GM23338 (cell line): ENCODE measurements around the gene ARHGAP1. TPM values are rescaled to one million over a fixed set of nuclear protein-coding genes. Genes with fewer than 3 reads are reported as not detected.

Experiments used
- ATAC-seq: fragments of 200-7000 bp; cut with Tn5 transposase; 3 replicates; pipeline ENCODE4 v1.9.1; 2020
- DNase-seq: peaks from one replicate; pipeline ENCODE4 v3.0.0-alpha.2; 2015; ENCODE audit warnings: low spot score
- H2AFZ ChIP-seq: fragments of 200-600 bp; sonication (generic); 2 replicates; pipeline ENCODE4 v1.8.0; 2016; ENCODE audit warnings: antibody characterized with exemption, mild to moderate bottlenecking, moderate library complexity
- H3F3A ChIP-seq: fragments of 200-600 bp; sonication (generic); replicated peaks from 2 replicates; pipeline ENCODE4 v1.8.0; 2017; ENCODE audit warnings: antibody characterized with exemption, mixed run types, low read depth
- H3K27ac ChIP-seq: fragments of 200-600 bp; sonication (generic); 2 replicates; pipeline ENCODE4 v1.6.1; 2016; ENCODE audit warnings: low read depth
- H3K27me3 ChIP-seq: fragments of 200-600 bp; sonication (generic); 2 replicates; pipeline ENCODE4 v1.8.0; 2016; ENCODE audit warnings: mild to moderate bottlenecking, mixed run types, moderate library complexity; ENCODE audit not compliant: insufficient read depth
- H3K36me3 ChIP-seq: fragments of 200-600 bp; sonication (generic); 2 replicates; pipeline ENCODE4 v1.8.0; 2016; ENCODE audit warnings: mild to moderate bottlenecking; ENCODE audit not compliant: insufficient read depth
- H3K4me1 ChIP-seq: fragments of 200-600 bp; sonication (generic); 2 replicates; pipeline ENCODE4 v1.8.0; 2016; ENCODE audit warnings: mild to moderate bottlenecking, moderate library complexity; ENCODE audit not compliant: insufficient read depth
- H3K4me2 ChIP-seq: fragments of 200-600 bp; sonication (generic); 2 replicates; pipeline ENCODE4 v1.7.1; 2017; ENCODE audit warnings: mixed run types
- H3K4me3 ChIP-seq: fragments of 200-600 bp; sonication (generic); 2 replicates; pipeline ENCODE4 v1.6.1; 2016; ENCODE audit warnings: mixed run types
- H3K79me2 ChIP-seq: fragments of 200-600 bp; sonication (generic); replicated peaks from 2 replicates; pipeline ENCODE4 v1.8.0; 2017; ENCODE audit warnings: mild to moderate bottlenecking; ENCODE audit not compliant: insufficient read depth
- H3K9me2 ChIP-seq: fragments of 200-600 bp; sonication (generic); 2 replicates; pipeline ENCODE4 v1.8.0; 2017; ENCODE audit not compliant: insufficient read depth
- H4K20me1 ChIP-seq: fragments of 200-600 bp; sonication (generic); replicated peaks from 2 replicates; pipeline ENCODE4 v1.8.0; 2017; ENCODE audit warnings: mild to moderate bottlenecking; ENCODE audit not compliant: insufficient read depth
- H3K27ac Mint-ChIP-seq: 2 replicates; pipeline ENCODE4 v1.8.0; 2020; ENCODE audit warnings: inconsistent platforms, mild to moderate bottlenecking, moderate library complexity, mixed read lengths
- H3K27me3 Mint-ChIP-seq: 3 replicates; pipeline ENCODE4 v1.8.0; 2022; ENCODE audit warnings: low read depth, mild to moderate bottlenecking, moderate library complexity, mixed read lengths, inconsistent platforms; ENCODE audit not compliant: insufficient read depth, poor library complexity
- H3K36me3 Mint-ChIP-seq: 3 replicates; pipeline ENCODE4 v1.8.0; 2021; ENCODE audit warnings: low read depth, mild to moderate bottlenecking, inconsistent platforms, moderate library complexity, mixed read lengths
- H3K4me1 Mint-ChIP-seq: 3 replicates; pipeline ENCODE4 v1.8.0; 2020; ENCODE audit warnings: mild to moderate bottlenecking, inconsistent platforms, mixed read lengths
- H3K4me3 Mint-ChIP-seq: 3 replicates; pipeline ENCODE4 v1.8.0; 2021; ENCODE audit warnings: moderate library complexity, mild to moderate bottlenecking, inconsistent platforms, mixed read lengths
- H3K9me3 Mint-ChIP-seq: 3 replicates; pipeline ENCODE4 v1.8.0; 2020; ENCODE audit warnings: moderate library complexity, mild to moderate bottlenecking, inconsistent platforms, mixed read lengths
- CREB1 ChIP-seq: fragments of 250-450 bp; sonication (Bioruptor Pico); IDR thresholded peaks from 2 replicates; pipeline ENCODE4 v1.5.0; 2020; ENCODE audit warnings: low read depth, mild to moderate bottlenecking, moderate library complexity
- EZH2 ChIP-seq: fragments of 200-600 bp; sonication (generic); IDR thresholded peaks from one replicate; pipeline ENCODE4 v1.8.0; 2017; ENCODE audit warnings: antibody characterized with exemption, mild to moderate bottlenecking, low read depth; ENCODE audit not compliant: unreplicated experiment
- EZH2phosphoT487 ChIP-seq: fragments of 200-600 bp; sonication (generic); IDR thresholded peaks from one replicate; pipeline ENCODE4 v1.8.1; 2018; ENCODE audit warnings: antibody characterized with exemption; ENCODE audit not compliant: unreplicated experiment
- JUNB ChIP-seq: IDR thresholded peaks from one replicate; pipeline ENCODE4 v1.6.1; 2016; ENCODE audit warnings: antibody characterized with exemption; ENCODE audit not compliant: unreplicated experiment
- NANOG ChIP-seq: IDR thresholded peaks from 2 replicates; pipeline ENCODE4 v1.6.1; 2016; ENCODE audit warnings: antibody characterized with exemption, borderline replicate concordance
- POLR2AphosphoS5 ChIP-seq: IDR thresholded peaks from 2 replicates; pipeline ENCODE4 v1.6.1; 2016; ENCODE audit warnings: antibody characterized with exemption, low read depth
- REST ChIP-seq: IDR thresholded peaks from one replicate; pipeline ENCODE4 v1.6.1; 2018; ENCODE audit warnings: antibody characterized with exemption; ENCODE audit not compliant: unreplicated experiment
- STAT1 ChIP-seq: IDR thresholded peaks from one replicate; pipeline ENCODE4 v1.6.1; 2016; ENCODE audit warnings: antibody characterized with exemption; ENCODE audit not compliant: unreplicated experiment
- ZNF114 ChIP-seq: fragments of 250-450 bp; sonication (Bioruptor Pico); IDR thresholded peaks from 2 replicates; pipeline ENCODE4 v1.5.0; 2020; ENCODE audit warnings: mild to moderate bottlenecking, moderate library complexity
- ZNF331 ChIP-seq: fragments of 250-450 bp; sonication (Bioruptor Pico); IDR thresholded peaks from 2 replicates; pipeline ENCODE4 v1.5.0; 2020; ENCODE audit warnings: low read depth, mild to moderate bottlenecking, moderate library complexity
- polyA plus RNA-seq: library from polyadenylated mRNA; unstranded; fragments of >200 nt; fragmentation: Nextera tagmentation; extraction: Ambion mirVana; gene quantifications from 2 replicates; pipeline ENCODE4 v1.2.1, GENCODE V29; 2016
- total RNA-seq: library from RNA; depleted of rRNA; stranded (reverse); fragments of >200 nt; shearing (Covaris generic); gene quantifications from 2 replicates; pipeline ENCODE4 v1.2.3, GENCODE V29; 2014
- TF ChIP-seq, protein P1 (sequence below): fragments of 250-450 bp; sonication (Bioruptor Pico); IDR thresholded peaks from 2 replicates; pipeline ENCODE4 v1.5.0; 2020; ENCODE audit warnings: mild to moderate bottlenecking, moderate library complexity
- TF ChIP-seq, protein P2 (sequence below): IDR thresholded peaks from 2 replicates; pipeline ENCODE4 v1.6.1; 2016; ENCODE audit warnings: antibody characterized with exemption
- TF ChIP-seq, protein P3 (sequence below), 2 experiments: fragments of 200-600 bp in 1 of 2; sonication (generic) in 1 of 2; conservative IDR thresholded peaks; 2 replicates each; pipeline versions ENCODE4 v1.5.1 to v1.6.1; 2016 to 2017; ENCODE audit warnings: antibody characterized with exemption in 2 of 2, low read depth in 2 of 2, mild to moderate bottlenecking in 2 of 2, moderate library complexity in 1 of 2

ARHGAP1 gene
- total and polyA plus RNA-seq, 2 experiments from 2014 or later: 23.4 to 38.1 TPM

DNA sequence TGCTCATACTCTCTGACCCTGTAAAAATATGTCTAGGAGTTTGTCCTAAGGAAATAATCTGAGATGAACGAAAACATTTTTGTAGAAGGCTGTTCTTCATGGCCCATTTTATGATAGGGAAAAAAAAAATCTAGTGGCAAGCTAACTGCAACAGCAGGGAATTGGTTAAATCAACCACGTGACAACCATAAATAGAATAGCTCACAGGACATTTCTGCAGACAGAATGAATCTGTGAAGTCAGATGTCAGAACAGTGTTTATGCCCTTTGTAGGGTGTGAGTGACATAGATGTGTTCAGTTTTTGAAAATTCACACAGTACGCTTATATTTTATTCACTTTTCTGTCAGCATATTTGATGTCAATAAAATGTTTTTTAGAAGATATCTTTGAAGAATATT, 16.1 kb downstream of the ARHGAP1 start:
- no peaks in the 10 kb centered on the region for H3K79me2 ChIP-seq
- no peak overlapping the region for H3K4me2 ChIP-seq
- no peaks in the 10 kb centered on the region for H3K4me1 ChIP-seq
- TF ChIP-seq CREB1 (CRISPR knock-in tag) (no peak), REST (no peak), NANOG (no peak), JUNB (no peak), POLR2AphosphoS5 (no peak), ZNF114 (CRISPR knock-in tag) (no peak), ZNF331 (CRISPR knock-in tag) (no peak), STAT1 (no peak), EZH2phosphoT487 (no peak), EZH2 (no peak)
- TF ChIP-seq, protein P1, sequence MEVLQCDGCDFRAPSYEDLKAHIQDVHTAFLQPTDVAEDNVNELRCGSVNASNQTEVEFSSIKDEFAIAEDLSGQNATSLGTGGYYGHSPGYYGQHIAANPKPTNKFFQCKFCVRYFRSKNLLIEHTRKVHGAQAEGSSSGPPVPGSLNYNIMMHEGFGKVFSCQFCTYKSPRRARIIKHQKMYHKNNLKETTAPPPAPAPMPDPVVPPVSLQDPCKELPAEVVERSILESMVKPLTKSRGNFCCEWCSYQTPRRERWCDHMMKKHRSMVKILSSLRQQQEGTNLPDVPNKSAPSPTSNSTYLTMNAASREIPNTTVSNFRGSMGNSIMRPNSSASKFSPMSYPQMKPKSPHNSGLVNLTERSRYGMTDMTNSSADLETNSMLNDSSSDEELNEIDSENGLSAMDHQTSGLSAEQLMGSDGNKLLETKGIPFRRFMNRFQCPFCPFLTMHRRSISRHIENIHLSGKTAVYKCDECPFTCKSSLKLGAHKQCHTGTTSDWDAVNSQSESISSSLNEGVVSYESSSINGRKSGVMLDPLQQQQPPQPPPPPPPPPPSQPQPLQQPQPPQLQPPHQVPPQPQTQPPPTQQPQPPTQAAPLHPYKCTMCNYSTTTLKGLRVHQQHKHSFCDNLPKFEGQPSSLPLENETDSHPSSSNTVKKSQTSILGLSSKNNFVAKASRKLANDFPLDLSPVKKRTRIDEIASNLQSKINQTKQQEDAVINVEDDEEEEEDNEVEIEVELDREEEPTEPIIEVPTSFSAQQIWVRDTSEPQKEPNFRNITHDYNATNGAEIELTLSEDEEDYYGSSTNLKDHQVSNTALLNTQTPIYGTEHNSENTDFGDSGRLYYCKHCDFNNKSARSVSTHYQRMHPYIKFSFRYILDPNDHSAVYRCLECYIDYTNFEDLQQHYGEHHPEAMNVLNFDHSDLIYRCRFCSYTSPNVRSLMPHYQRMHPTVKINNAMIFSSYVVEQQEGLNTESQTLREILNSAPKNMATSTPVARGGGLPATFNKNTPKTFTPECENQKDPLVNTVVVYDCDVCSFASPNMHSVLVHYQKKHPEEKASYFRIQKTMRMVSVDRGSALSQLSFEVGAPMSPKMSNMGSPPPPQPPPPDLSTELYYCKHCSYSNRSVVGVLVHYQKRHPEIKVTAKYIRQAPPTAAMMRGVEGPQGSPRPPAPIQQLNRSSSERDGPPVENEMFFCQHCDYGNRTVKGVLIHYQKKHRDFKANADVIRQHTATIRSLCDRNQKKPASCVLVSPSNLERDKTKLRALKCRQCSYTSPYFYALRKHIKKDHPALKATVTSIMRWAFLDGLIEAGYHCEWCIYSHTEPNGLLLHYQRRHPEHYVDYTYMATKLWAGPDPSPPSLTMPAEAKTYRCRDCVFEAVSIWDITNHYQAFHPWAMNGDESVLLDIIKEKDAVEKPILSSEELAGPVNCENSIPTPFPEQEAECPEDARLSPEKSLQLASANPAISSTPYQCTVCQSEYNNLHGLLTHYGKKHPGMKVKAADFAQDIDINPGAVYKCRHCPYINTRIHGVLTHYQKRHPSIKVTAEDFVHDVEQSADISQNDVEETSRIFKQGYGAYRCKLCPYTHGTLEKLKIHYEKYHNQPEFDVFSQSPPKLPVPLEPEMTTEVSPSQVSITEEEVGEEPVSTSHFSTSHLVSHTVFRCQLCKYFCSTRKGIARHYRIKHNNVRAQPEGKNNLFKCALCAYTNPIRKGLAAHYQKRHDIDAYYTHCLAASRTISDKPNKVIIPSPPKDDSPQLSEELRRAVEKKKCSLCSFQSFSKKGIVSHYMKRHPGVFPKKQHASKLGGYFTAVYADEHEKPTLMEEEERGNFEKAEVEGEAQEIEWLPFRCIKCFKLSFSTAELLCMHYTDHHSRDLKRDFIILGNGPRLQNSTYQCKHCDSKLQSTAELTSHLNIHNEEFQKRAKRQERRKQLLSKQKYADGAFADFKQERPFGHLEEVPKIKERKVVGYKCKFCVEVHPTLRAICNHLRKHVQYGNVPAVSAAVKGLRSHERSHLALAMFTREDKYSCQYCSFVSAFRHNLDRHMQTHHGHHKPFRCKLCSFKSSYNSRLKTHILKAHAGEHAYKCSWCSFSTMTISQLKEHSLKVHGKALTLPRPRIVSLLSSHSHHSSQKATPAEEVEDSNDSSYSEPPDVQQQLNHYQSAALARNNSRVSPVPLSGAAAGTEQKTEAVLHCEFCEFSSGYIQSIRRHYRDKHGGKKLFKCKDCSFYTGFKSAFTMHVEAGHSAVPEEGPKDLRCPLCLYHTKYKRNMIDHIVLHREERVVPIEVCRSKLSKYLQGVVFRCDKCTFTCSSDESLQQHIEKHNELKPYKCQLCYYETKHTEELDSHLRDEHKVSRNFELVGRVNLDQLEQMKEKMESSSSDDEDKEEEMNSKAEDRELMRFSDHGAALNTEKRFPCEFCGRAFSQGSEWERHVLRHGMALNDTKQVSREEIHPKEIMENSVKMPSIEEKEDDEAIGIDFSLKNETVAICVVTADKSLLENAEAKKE (CRISPR knock-in tag): no peak
- TF ChIP-seq, protein P2, sequence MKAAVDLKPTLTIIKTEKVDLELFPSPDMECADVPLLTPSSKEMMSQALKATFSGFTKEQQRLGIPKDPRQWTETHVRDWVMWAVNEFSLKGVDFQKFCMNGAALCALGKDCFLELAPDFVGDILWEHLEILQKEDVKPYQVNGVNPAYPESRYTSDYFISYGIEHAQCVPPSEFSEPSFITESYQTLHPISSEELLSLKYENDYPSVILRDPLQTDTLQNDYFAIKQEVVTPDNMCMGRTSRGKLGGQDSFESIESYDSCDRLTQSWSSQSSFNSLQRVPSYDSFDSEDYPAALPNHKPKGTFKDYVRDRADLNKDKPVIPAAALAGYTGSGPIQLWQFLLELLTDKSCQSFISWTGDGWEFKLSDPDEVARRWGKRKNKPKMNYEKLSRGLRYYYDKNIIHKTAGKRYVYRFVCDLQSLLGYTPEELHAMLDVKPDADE: no peak
- TF ChIP-seq, protein P3, sequence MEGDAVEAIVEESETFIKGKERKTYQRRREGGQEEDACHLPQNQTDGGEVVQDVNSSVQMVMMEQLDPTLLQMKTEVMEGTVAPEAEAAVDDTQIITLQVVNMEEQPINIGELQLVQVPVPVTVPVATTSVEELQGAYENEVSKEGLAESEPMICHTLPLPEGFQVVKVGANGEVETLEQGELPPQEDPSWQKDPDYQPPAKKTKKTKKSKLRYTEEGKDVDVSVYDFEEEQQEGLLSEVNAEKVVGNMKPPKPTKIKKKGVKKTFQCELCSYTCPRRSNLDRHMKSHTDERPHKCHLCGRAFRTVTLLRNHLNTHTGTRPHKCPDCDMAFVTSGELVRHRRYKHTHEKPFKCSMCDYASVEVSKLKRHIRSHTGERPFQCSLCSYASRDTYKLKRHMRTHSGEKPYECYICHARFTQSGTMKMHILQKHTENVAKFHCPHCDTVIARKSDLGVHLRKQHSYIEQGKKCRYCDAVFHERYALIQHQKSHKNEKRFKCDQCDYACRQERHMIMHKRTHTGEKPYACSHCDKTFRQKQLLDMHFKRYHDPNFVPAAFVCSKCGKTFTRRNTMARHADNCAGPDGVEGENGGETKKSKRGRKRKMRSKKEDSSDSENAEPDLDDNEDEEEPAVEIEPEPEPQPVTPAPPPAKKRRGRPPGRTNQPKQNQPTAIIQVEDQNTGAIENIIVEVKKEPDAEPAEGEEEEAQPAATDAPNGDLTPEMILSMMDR (conservative IDR thresholded peaks at IDR 0.05; ENCODE audit: low read depth in 2 of 2): no peak
- H3K36me3 ChIP-seq: no peaks in the 10 kb centered on the region
- H3K27ac ChIP-seq: no peak overlapping the region
- no peak for DNase-seq
- no peak for ATAC-seq
- H3K27me3 Mint-ChIP-seq: peaks cover 4% of the 10 kb centered on the region
- H3F3A ChIP-seq: 0 out of 2 replicates have a peak, but pooled peaks cover 2% of the 10 kb centered on the region
- H4K20me1 ChIP-seq: no peaks in the 10 kb centered on the region
- no peak overlapping the region for H3K27ac Mint-ChIP-seq
- peaks cover 12% of the 10 kb centered on the region; the same call in 2 of the 3 replicates for H3K36me3 Mint-ChIP-seq
- H2AFZ ChIP-seq: no peak overlapping the region
- no peak overlapping the region for H3K4me3 ChIP-seq
- no peaks in the 10 kb centered on the region for H3K9me3 Mint-ChIP-seq
- H3K9me2 ChIP-seq: no peaks in the 10 kb centered on the region
- H3K4me1 Mint-ChIP-seq: no peaks in the 10 kb centered on the region
- H3K4me3 Mint-ChIP-seq: no peak overlapping the region
- no peaks in the 10 kb centered on the region for H3K27me3 ChIP-seq
